HG02763 (cell line): ENCODE data around the gene PPFIA1.

Experiments
- ATAC-seq: cut with Tn5 transposase; IDR thresholded peaks from one replicate; pipeline ENCODE4 v1.9.1; 2021; ENCODE audit warnings: mild to moderate bottlenecking, moderate library complexity; ENCODE audit not compliant: unreplicated experiment

PPFIA1 gene

GRCh38 chr11:70409871-70410270 lies 139.4 kb downstream of the PPFIA1 start:
- no peak for ATAC-seq

DNA sequence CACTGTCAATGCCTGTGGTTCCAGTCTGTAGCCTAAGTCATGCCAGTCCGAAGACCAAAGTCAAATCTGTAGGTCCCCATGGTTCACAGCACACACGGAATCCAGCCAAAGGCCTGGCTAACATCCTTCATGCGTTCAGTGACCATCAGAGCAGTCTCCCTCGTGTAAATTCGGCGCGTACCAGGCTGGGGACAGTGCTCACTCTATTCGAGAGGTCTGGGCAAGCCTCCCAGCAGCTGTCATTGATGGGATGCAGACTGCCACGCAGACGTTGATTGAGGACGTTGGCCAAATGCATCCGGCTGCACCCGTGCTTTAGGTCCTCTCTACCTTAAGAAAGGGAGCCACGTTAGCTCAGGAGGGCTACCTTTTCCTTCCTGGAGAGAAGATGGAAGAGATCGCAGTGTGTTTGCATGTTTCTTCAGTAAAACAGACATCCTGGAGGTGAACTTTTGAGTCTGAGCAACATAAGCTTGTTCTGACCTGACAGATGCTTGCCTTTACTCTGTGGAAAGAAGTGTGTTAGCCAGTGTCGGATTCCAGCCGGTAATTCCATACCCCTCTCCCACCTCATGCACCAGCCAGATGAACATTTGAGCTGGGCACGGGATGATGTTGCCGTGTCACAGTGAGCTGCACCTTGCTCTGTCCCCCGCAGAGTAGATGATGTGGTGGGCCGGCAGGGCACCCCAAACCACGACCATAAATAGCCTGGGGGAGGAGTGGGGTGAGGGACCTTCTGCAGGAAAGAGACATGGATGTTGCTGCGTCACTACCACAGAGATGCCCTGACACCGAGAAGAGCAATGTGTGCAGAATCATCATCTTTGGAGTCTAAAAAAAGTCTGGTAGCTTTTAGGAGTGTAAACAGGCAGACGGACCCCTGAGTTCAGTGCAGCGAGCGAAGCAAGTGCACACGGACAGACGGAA lies 140.1 kb downstream of the PPFIA1 start:
- ATAC-seq, result no peak

DNA sequence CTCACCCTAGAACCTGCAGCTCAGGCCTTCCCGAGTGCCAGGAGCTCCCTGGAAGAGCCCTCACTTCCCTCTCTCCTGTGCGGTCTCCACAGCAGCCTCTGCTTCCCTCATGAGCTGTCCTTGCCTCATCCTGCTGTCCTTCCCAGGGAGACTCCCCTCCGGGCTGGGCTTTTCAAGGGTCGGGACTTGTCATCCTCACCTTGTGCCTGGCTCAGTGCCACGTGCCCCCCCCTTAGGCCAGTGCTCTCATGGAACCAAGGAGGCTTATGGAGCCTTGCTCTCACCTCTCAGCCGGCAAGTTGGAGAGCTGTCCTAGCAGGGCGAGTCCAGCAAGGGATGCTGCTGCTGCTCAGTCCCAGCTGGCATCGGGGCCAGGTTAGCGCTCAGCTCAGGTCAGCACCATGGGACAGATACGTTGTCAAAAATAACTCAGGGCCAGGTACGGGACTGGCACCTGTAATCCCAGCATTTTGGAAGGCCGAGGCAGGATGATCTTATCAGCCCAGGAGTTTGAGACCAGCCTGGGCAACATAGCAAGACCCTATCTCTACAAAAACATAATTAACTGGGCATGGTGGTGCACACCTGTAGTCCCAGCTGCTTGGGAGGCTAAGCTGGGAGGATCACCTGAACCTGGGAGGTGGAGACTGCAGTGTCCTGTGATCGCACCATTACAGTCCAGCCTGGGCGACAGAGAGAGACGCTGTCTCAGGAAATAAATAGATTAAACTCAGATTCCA lies 141.4 kb downstream of the PPFIA1 start:
- ATAC-seq, result no peak

DNA sequence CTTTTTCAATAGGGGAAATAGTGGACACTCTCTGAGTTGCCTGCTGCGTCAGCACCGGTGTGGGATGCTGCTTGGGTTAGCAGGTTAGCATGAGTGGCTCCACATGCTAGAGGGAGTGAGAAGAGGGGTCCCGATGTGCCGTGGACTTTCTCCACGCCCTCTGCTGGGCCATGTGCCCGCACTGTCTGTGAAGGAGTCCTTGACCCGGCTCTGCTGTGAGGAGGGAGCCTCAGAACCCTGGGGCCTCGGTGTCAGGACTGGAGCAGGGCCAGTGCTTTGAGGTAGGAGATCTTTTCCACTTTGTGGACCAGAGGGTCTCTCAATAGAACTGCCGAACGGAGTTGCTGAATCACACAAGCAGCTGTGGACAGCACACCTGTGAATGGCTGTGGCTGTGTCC lies 142.7 kb downstream of the PPFIA1 start:
- ATAC-seq, result no peak

DNA sequence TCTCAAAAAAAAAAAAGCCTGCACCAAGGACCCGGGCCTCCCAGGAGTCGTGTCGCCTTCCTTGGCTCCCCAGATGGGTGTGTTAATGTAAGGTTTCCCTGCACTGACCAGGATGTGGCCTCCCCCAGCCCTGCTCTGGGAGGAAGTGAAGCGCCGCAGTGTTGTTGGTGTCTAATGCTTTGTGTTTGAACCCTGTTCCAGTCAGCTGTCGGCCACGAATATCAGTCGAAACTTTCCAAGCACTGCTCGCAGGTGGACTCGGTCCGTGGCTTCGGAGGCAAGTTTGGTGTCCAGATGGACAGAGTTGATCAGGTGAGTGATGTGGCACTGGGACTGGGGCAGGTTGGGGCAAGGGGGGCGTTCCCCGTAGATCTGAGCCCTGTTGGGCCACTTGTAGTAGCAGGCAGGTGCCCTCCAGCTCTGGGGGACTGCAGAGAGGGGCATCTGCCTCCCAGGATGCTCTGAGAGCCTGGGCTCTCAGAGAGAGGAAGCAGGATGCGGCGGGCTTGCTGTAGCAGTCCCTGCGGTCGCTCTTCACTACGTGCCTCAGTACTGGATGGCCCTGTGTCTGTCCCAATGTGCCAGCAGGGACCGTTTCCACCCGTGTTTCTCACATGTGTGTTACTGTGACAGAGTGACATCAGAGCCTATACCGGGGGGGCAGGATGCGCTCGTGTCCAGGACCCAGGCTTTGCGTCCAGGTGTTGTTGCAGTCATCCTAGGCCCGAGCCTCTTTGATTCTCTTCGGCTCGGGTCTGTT lies 144.0 kb downstream of the PPFIA1 start:
- ATAC-seq, result no peak

- no peak for ATAC-seq
These were observed 144.7 kb downstream of the PPFIA1 start for GRCh38 chr11:70415191-70415590.

GRCh38 chr11:70415642-70416395 lies 145.3 kb downstream of the PPFIA1 start:
- no peak for ATAC-seq

- no peak for ATAC-seq
These were observed 146.4 kb downstream of the PPFIA1 start for GRCh38 chr11:70416881-70417280.

- ATAC-seq, result no peak
These were observed 147.6 kb downstream of the PPFIA1 start for GRCh38 chr11:70418130-70418529.

GRCh38 chr11:70419307-70420007 lies 149.0 kb downstream of the PPFIA1 start:
- ATAC-seq, result no peak

- ATAC-seq, result no peak
These were observed 149.5 kb downstream of the PPFIA1 start for GRCh38 chr11:70420008-70420464.

DNA sequence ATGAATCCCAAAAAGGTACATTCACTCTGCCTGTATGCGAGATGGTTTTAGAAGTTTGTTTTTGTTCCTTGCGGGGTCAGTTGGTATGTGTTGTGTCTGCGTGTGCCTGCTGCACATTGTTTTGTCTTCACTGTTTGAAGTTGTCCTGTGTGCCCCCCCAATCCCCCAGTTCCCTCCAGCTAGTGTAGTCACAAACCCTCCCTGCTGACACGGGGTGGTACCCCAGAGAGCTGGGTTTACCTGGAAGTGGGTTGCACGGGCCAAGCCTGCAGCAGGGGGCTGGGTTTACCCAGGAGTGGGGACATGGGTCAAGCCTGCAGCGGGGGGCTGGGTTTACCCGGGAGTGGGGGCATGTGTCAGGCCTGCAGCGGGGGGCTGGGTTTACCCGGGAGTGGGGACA lies 150.0 kb downstream of the PPFIA1 start:
- ATAC-seq, result no peak

DNA sequence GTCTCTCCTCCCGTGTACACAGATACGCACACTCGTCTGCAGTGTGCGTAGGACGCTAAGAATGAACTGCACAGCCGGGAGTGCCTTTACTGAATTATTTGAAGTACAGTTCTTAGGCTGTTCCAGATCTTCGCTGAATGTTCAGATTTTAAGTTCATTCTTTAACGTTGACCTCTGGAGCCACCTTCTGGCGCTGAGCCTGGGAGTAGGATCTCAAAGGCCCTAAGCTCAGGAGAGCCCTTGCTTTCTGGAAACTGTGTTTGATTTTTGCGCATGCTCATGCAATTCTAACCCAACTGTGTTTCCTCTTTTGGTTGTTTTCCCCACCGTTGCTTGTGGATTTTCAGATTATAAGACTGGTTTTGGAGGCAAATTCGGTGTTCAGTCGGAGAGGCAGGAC lies 150.6 kb downstream of the PPFIA1 start:
- ATAC-seq, result no peak

DNA sequence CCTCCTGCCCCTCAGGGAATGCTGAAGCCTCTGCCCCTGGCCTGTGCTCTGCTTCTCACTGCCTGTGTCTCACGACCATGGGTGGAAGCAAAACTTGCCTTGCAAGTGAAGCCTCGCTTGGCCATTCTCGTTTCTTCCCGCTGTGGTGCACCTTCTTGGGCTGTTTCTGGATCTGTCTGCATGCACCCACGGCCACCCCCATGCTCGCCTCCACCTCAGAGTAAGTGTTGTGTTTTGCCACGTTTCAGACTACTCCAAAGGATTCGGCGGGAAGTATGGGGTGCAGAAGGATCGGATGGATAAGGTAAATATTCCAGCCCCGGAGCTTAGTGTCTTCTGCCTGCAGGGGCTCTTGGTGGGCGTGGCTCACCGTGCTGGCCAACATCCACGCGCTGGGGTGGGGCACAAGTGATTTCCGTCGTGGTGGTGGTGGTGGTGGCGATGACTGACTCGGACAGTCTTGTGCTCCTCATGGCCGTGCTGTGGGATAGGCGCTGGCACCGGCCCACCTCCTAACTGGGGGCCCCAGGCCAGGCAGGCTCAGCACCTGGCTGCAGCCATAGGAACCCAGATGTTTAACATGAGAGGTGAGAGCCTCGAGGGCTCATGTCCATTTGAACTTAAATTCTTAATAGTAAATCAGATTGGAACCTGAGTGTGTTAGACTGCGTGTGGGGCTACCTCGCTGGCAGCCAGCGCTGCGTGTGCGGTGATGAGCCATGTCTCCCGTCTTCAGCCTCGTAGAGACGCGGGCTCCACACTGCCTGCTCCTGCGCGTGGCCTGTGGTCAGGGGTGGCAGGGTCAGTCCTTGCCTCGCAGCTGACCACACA lies 152.4 kb downstream of the PPFIA1 start:
- no peak for ATAC-seq

DNA sequence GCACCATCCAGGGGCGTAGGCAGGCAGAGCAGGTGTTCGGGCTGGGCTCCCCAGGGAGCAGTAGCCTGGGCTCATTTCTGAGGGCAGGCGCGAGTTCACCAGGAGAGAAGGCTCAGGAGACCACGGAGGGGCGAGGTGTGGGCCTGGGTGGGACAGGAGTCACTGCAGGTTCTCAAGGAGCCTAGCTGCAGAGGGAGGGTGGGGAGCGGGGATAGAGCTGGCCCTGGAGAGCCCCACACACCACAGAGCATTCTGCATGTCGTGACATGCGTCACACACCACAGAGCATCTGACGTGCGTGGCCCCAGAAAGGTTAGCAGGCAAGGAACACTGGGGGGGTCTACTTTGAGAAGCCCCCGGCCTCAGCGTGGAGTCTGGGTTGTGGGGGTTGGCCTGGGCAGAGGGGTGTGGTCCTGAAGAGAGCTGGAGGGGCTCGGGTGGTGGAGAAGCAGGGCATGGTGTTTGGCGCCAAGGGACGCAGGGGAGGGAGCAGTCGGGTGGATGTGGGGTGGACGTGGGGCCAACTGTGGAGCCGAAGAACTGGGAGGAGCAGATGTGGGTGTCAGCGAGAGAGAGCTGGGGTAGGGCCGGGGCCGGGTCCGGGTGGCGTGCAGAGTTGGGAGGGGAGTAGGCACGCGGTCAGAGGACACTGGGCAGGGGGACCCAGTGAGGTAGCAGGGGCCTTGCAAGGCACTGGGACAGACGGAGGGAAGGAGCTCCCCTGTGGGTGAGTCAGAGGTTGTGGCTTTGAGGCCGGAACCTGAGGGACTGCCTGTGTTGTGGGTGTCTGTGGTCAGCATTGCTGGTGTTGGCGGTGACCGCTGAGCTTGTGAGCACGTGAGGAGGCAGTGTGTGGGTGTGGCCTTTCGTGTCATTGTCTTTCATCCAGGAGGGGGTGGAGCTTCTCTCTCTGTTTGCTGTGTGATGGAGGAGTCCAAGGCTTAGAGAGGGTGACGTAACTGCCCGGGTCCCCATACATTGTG lies 153.3 kb downstream of the PPFIA1 start:
- ATAC-seq, result no peak

- no peak for ATAC-seq
These were observed 154.4 kb downstream of the PPFIA1 start for GRCh38 chr11:70424765-70425344.

DNA sequence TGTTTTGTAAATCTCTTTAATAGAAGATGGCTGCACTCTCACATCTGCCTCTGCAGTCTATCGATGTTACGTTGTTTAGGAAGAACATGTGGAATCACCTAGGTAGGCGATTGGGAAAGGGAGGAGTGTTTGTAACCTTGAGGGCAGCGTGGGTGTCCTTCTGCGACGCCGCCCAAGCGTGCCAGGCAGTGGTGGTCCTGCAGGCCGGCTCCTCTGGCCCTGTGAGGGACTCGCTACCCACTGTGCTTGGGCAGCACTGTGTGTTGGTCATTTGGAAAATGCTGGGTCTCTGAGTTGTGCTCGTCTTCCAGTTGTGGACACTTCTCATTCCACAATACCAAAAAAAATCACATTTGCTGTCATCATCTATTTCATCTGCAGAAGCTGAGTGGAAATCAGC lies 156.9 kb downstream of the PPFIA1 start:
- ATAC-seq, result no peak
